ENCODE data around the gene LARGE2. TPM values are rescaled to one million over a fixed set of nuclear protein-coding genes. Genes with fewer than 3 reads are reported as not detected.

LARGE2 gene
- total RNA-seq, 4 donors from 2014 or later: 0.17 TPM; not detected in 3

DNA sequence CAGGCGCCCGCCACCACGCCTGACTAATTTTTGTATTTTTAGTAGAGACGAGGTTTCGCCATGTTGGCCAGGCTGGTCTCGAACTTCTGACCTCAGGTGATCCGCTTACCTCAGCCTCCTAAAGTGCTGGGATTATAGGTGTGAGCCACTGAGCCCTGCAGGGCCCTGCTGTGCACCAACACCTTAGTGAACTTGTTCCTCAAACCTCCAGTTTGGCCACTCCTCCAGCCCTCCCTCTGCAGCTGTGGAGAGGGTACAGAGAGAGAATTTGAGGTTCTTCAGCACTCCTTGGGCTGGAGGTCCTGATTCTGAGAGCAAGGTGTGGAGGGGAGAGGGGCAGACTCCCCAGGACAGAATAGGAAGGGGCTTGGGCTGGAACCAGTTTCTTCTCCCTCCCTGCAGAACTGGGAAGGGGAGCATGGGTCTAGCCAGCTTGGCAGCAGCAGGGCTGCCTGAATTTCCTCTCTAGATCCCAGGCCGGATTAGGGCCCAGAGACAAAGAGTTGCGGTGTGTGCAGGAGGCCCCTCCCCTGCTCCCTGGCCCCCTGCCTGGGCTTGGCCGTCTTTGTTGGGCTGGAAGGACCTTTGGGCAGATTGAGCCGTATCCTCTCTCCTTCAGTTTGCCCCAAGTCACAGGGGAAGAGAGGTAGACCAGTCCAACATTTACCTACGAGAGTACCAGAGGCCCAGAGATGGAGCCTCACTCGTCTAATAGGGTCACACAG lies 2.5 kb upstream of the LARGE2 start:
- Histone ChIP-seq H3K4me3 (no peak overlapping the region), H3K27ac (replicated peaks in 1 of 4) (no peak overlapping the region), H3K9me3 (no peaks in the 10 kb centered on the region), H3K36me3 (peaks cover 5 to 14% (median 12%) of the 10 kb centered on the region in 4 donors), H3K27me3 (peaks cover 0 to 40% (median 17%) of the 10 kb centered on the region in 4 donors), H3K4me1 (peaks cover 27 to 53% (median 46%) of the 10 kb centered on the region in 4 donors)
- TF ChIP-seq POLR2A (IDR thresholded peaks at IDR 0.05; ENCODE audit: low read depth) (no peak), POLR2AphosphoS5 (IDR thresholded peaks at IDR 0.05) (no peak), EP300 (IDR thresholded peaks at IDR 0.05) (no peak)
- TF ChIP-seq, protein P1, sequence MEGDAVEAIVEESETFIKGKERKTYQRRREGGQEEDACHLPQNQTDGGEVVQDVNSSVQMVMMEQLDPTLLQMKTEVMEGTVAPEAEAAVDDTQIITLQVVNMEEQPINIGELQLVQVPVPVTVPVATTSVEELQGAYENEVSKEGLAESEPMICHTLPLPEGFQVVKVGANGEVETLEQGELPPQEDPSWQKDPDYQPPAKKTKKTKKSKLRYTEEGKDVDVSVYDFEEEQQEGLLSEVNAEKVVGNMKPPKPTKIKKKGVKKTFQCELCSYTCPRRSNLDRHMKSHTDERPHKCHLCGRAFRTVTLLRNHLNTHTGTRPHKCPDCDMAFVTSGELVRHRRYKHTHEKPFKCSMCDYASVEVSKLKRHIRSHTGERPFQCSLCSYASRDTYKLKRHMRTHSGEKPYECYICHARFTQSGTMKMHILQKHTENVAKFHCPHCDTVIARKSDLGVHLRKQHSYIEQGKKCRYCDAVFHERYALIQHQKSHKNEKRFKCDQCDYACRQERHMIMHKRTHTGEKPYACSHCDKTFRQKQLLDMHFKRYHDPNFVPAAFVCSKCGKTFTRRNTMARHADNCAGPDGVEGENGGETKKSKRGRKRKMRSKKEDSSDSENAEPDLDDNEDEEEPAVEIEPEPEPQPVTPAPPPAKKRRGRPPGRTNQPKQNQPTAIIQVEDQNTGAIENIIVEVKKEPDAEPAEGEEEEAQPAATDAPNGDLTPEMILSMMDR (IDR thresholded peaks at IDR 0.05): no peak
- DNase-seq (ENCODE audit: extremely low spot score): no peak
- 85% methylated on average over 12 of the region's 13 CpGs for WGBS
- intact Hi-C loops (cut with DNase I): no loop called here

DNA sequence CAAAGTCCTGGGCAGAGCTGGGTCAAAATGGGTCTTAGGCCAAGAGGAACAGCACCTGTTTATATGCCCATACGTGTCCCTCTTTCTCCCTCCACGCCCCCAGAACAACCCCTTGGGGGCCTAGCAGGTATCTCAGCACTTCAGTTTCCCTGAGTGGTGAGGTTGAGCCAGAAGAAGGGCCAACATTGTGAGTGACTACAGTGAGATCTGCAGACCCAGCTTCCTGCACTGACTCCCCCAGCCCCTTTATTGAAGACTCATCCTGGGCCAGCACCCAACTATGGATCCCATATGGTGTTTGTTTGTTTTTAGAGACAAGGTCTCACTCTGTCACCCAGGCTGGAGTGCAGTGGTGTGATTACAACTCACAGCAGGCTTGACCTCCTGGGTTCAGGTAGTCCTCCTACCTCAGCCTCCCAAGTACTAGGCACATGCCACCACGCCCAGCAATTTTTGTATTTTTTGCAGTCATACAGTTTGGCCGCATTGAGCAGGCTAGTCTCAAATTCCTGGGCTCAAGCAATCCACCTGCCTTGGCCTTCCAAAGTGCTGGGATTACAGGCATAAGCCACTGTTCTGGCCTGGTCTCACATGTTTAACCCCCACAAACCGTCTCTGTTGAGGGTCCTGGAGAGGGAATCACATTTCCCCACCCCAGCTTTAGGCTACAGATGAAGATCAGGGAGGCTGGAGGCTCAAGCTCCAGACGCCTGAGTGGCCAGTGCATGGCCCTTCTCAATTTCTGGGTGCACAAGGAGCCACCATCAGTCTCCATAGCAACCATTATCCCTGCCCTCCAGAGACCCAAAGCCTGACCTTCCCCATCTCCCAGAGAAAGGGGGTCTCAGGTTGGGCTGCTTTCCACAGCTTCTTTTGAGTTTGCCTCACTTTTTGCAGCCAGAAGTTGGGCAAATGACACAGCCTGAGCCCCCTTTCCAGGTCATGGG lies 1.7 kb upstream of the LARGE2 start:
- intact Hi-C loops (cut with DNase I): no loop called here
- no peak for TF ChIP-seq POLR2A (IDR thresholded peaks at IDR 0.05; ENCODE audit: low read depth)
- no peak for TF ChIP-seq POLR2AphosphoS5 (IDR thresholded peaks at IDR 0.05)
- no peak for TF ChIP-seq EP300 (IDR thresholded peaks at IDR 0.05)
- TF ChIP-seq, protein P1 (IDR thresholded peaks at IDR 0.05): no peak
- Histone ChIP-seq H3K27ac (replicated peaks in 1 of 4) (no peak overlapping the region), H3K27me3 (peaks cover 0 to 48% (median 17%) of the 10 kb centered on the region in 4 donors), H3K4me1 (peaks cover 27 to 44% (median 42%) of the 10 kb centered on the region in 4 donors), H3K9me3 (no peaks in the 10 kb centered on the region), H3K36me3 (peaks cover 0 to 6% (median 4%) of the 10 kb centered on the region in 4 donors), H3K4me3 (no peak overlapping the region)
- DNase-seq (ENCODE audit: extremely low spot score): no peak
- 94% methylated on average over 6 of the region's 6 CpGs for WGBS

DNA sequence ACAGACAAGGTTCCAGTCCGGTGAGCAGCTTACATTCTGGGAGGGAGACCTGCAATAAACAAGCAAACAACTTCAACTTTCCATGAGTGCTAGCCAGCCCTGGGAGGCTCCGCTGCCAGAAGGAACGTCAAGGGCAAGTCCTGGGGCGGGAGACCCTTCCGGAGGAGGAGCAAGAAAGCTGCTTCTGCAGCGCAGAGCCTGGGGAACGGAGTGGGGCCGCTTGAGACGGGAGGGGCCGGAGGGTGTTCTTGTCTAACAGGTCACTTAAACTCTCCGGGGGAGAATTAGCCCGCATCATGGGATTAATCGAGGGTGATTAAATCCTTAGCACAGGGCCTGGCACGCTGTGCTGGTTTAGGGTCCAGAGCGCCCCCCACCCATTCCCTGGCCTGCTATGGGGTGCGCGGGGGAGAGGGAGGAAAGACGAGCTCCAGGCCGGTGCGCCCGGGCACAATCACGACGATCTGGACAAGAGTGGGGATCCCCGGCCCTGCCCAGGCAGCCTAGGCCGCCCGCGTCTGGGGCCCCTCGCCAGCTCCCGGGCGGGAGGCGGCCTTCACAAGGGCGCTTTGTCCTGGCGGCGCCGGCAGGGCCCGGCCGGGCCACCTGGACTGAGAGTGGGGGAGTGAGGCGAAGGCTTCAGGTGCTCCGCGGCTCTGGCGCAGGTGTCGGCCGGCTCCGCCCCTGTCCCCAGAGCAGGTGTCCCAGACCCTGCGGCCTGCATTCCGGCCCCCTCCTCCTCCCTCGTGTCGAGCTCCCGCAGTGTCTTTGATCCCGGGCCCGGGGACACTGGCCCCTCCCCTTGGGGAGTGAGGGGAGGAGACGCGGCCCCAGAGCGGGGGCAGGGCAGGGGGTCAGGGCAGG lies 663 bp upstream of the LARGE2 start:
- peaks cover 0 to 58% (median 17%) of the 10 kb centered on the region in 4 donors for H3K27me3 ChIP-seq
- H3K4me3 ChIP-seq: peak overlapping the region; percentile 42 to 53 (median 47)
- H3K4me1 ChIP-seq: peaks cover 17 to 34% (median 33%) of the 10 kb centered on the region in 4 donors
- H3K9me3 ChIP-seq: no peaks in the 10 kb centered on the region
- WGBS: 59% methylated on average over 12 of the region's 54 CpGs
- intact Hi-C loops (cut with DNase I): no loop called here
- TF ChIP-seq, protein P1 (IDR thresholded peaks at IDR 0.05): no peak
- no peak for TF ChIP-seq POLR2AphosphoS5 (IDR thresholded peaks at IDR 0.05)
- no peak for DNase-seq (ENCODE audit: extremely low spot score)
- H3K36me3 ChIP-seq: no peaks in the 10 kb centered on the region
- H3K27ac ChIP-seq (replicated peaks in 1 of 4): no peak overlapping the region

DNA sequence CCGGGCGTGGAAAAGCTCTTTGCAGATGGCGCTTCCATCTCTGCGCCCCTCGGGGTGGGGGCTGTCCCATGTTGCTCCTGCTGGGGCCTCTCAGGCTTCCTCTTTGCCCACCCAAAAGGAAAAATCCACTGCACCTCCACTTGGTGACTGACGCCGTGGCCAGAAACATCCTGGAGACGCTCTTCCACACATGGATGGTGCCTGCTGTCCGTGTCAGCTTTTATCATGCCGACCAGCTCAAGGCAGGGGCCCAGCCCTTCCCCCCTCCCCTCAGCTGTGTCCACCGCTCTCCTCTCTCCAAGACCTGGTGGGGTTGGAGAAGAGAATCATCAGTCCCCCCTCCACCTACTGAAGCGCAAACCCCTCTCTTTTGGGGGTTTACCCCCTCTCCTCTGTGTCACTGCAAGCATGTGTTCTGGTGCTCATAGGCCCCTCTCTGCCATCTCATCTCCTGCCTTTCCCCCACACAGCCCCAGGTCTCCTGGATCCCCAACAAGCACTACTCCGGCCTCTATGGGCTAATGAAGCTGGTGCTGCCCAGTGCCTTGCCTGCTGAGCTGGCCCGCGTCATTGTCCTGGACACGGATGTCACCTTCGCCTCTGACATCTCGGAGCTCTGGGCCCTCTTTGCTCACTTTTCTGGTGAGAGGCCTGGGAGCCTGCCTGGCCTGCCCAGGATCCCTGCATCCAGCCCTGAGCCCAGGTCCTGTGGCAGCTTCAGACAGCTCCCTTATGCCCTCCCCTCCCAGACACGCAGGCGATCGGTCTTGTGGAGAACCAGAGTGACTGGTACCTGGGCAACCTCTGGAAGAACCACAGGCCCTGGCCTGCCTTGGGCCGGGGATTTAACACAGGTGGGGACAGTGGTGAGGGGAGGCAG lies 1.8 kb downstream of the LARGE2 start:
- intact Hi-C loops (cut with DNase I): no loop called here
- no peak for DNase-seq (ENCODE audit: extremely low spot score)
- Histone ChIP-seq H3K4me1 (peaks cover 11 to 21% (median 19%) of the 10 kb centered on the region in 4 donors), H3K9me3 (no peaks in the 10 kb centered on the region), H3K27ac (replicated peaks in 1 of 4) (no peak overlapping the region), H3K36me3 (no peaks in the 10 kb centered on the region), H3K27me3 (peaks cover 0 to 62% (median 17%) of the 10 kb centered on the region in 4 donors), H3K4me3 (no peak overlapping the region)
- WGBS: 89% methylated on average over 14 of the region's 22 CpGs
- TF ChIP-seq EP300 (IDR thresholded peaks at IDR 0.05) (no peak), POLR2A (IDR thresholded peaks at IDR 0.05; ENCODE audit: low read depth) (no peak), POLR2AphosphoS5 (IDR thresholded peaks at IDR 0.05) (no peak)
- TF ChIP-seq, protein P1 (IDR thresholded peaks at IDR 0.05): no peak
